ENCODE results near the gene GPR4.

DNA sequence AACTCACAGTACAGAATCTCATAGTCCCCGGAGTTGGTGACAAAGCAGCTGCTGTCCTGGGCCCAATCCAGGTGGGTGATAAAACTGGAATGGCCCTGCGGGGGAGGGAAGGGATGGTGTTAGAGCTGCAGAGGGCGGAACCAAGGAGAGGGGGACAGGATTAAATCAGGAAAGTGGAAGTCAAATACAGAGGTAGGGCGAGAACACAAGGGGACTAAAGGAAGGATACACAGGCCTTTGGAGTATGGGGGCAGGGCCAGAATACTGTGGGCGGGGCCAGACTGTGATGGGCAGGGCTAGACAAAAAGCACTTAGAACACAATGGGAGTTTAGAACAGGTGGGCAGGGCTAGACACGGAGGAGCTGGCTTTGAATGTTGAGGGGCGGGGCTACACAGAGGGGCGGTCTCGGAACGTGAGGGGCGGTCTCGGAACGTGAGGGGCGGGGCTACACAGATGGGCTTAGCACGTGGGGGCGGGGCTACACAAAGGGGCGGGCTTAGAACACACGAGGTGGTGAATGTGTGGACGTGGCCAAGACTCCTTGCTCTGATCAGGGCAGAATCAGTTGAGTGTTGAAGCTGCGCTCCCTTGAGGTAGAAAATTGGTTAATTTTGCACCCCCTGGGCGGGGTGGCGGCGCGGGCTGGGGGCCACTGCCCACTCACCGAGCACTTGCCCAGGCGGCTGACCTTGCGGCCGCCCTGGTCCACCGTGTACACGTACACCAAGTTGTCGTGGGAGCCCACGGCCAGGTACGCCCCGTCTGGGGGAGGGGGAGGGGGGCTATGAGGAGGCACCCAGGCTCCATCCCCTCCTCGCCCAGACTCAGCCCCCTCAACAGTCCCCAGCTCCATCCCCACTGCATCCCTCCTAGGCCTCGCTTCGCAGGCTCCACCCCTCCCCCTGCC is 14.0 kb upstream of the GPR4 start:
- TF ChIP-seq POLR2AphosphoS5 (IDR thresholded peaks at IDR 0.05; ENCODE audit: low read depth, low read length) (no peak), POLR2A (IDR thresholded peaks at IDR 0.05; ENCODE audit: low read depth, low read length) (no peak), TAF1 (IDR thresholded peaks at IDR 0.05; ENCODE audit: borderline replicate concordance, low read depth, low read length) (no peak)

Data from GM12892 (cell line).